GM12892 (cell line): ENCODE data around the gene SSBP3.

Experiments used
- POLR2A ChIP-seq: IDR thresholded peaks from 2 replicates; pipeline ENCODE4 v1.6.1; 2011; ENCODE audit warnings: low read depth, low read length, control low read depth
- POLR2AphosphoS5 ChIP-seq: IDR thresholded peaks from 2 replicates; pipeline ENCODE4 v1.6.1; 2011; ENCODE audit warnings: low read depth, low read length, control low read depth

- TF ChIP-seq POLR2A, result no peak
- TF ChIP-seq POLR2AphosphoS5, result no peak
Measured at GRCh38 chr1:54437783-54438182, 31.6 kb upstream of the SSBP3 start.
